HL-60 (cell line): ENCODE measurements around the gene IQGAP2.

ENCODE experiments used
- DNase-seq, 2 experiments: peaks; one replicate each; pipeline ENCODE4 v3.0.0-alpha.2; 2010 to 2020; ENCODE audit warnings: low read depth in 1 of 2, low spot score in 1 of 2
- H3K27ac ChIP-seq: fragments of 250-450 bp; sonication (Bioruptor Pico); replicated peaks from 2 replicates; pipeline ENCODE4 v1.5.1; 2020; ENCODE audit warnings: mild to moderate bottlenecking, moderate library complexity
- H3K27me3 ChIP-seq: fragments of 250-450 bp; sonication (Bioruptor Pico); 2 replicates; pipeline ENCODE4 v1.5.1; 2021; ENCODE audit warnings: mild to moderate bottlenecking, moderate library complexity; ENCODE audit not compliant: insufficient read depth, poor library complexity, severe bottlenecking
- H3K4me3 ChIP-seq: replicated peaks from 2 replicates; pipeline ENCODE4 v1.5.1; 2011; ENCODE audit warnings: mild to moderate bottlenecking, control low read depth, low read length; ENCODE audit not compliant: insufficient read depth
- CTCF ChIP-seq: IDR thresholded peaks from one replicate; pipeline ENCODE4 v1.5.1; 2011; ENCODE audit warnings: low read length, control low read depth, inconsistent platforms; ENCODE audit not compliant: insufficient read depth
- GABPA ChIP-seq: IDR thresholded peaks from 2 replicates; pipeline ENCODE4 v1.6.1; 2012; ENCODE audit warnings: low read depth
- POLR2AphosphoS5 ChIP-seq: IDR thresholded peaks from 2 replicates; pipeline ENCODE4 v1.6.1; 2012; ENCODE audit warnings: low read depth
- REST ChIP-seq: IDR thresholded peaks from 2 replicates; pipeline ENCODE4 v1.6.1; 2012; ENCODE audit warnings: low read depth; ENCODE audit not compliant: insufficient replicate concordance
- SPI1 ChIP-seq: IDR thresholded peaks from 2 replicates; pipeline ENCODE4 v1.6.1; 2012; ENCODE audit warnings: low read depth, mild to moderate bottlenecking, borderline replicate concordance

IQGAP2 gene

GRCh38 chr5:76672242-76672641 is 269.2 kb downstream of the IQGAP2 start:
- TF ChIP-seq POLR2AphosphoS5 (no peak), SPI1 (no peak), CTCF (no peak), GABPA (no peak), REST (no peak)
- Histone ChIP-seq H3K27ac (no peak overlapping the region), H3K27me3 (no peaks in the 10 kb centered on the region), H3K4me3 (no peak overlapping the region)
- DNase-seq: no peak

- Histone ChIP-seq H3K27ac (no peak overlapping the region), H3K27me3 (no peaks in the 10 kb centered on the region), H3K4me3 (no peak overlapping the region)
- no peak for TF ChIP-seq REST
- DNase-seq: no peak
Measured at GRCh38 chr5:76673125-76673524, 270.0 kb downstream of the IQGAP2 start.

DNA sequence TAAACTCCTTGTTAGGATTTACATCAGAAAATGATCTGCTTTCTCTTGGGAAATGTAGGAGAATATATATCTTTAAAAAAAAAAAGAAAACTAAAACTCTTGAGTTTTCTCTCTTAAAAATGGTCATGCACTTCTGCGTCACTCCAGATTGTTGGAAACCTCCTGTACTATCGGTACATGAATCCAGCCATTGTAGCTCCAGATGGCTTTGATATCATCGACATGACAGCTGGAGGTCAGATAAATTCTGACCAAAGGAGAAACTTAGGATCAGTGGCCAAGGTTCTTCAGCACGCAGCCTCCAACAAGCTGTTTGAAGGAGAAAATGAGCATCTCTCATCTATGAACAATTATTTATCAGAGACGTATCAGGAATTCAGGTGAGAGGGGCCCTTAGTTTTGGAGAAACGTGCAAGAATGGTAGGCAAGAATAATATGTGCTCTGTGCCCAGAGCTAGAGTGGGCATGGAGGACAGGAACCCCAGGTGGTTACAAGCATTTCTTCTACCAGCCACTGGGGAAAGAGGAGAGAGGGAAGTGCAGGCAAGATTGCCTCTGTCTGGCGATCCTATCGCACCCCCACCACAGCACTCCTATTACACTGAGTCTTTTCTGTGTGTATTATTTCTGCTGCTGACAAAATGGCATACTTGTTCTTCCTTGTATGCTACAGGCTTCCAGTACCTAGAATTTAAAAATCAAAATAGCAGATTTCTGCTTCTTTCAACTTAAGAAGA is 271.4 kb downstream of the IQGAP2 start:
- no peak for DNase-seq
- Histone ChIP-seq H3K4me3 (no peak overlapping the region), H3K27ac (no peak overlapping the region), H3K27me3 (no peaks in the 10 kb centered on the region)
- TF ChIP-seq GABPA (no peak), SPI1 (no peak), REST (no peak), POLR2AphosphoS5 (no peak), CTCF (no peak)

- Histone ChIP-seq H3K4me3 (no peak overlapping the region), H3K27ac (no peak overlapping the region), H3K27me3 (no peaks in the 10 kb centered on the region)
- no peak for DNase-seq
- no peak for TF ChIP-seq POLR2AphosphoS5
- no peak for TF ChIP-seq GABPA
- no peak for TF ChIP-seq REST
- TF ChIP-seq SPI1: no peak
- no peak for TF ChIP-seq CTCF
Measured at GRCh38 chr5:76675364-76675763, 272.3 kb downstream of the IQGAP2 start.
